Measurements from ENCODE around the gene RAET1G.
"Not testable (repeated sequence)": the region's sequence is repeated elsewhere in the genome, so short reads cannot be mapped to it uniquely, and the experiment has no call there.

RAET1G gene

GRCh38 chr6:149922642-149923326, at the start of gene RAET1G:
Gene RAET1G (minus strand): TSS chr6:149923121. CDS start chr6:149923010, 111 bp downstream.
- peak; percentile 94 for DNase-seq (ENCODE audit: low spot score)

- no peak for DNase-seq (ENCODE audit: low spot score)
These were observed 46.7 kb upstream of the RAET1G start for GRCh38 chr6:149969635-149970034.

- DNase-seq (ENCODE audit: low spot score), result not testable (repeated sequence)
These were observed 46.0 kb upstream of the RAET1G start for GRCh38 chr6:149968909-149969308.

GRCh38 chr6:149967999-149968398, 45.1 kb upstream of the RAET1G start:
- not testable (repeated sequence) for DNase-seq (ENCODE audit: low spot score)

GRCh38 chr6:149967591-149967990, 44.7 kb upstream of the RAET1G start:
- no peak for DNase-seq (ENCODE audit: low spot score)

GRCh38 chr6:149966319-149966718, 43.4 kb upstream of the RAET1G start:
- DNase-seq (ENCODE audit: low spot score), result not testable (repeated sequence)

- DNase-seq (ENCODE audit: low spot score), result peak; percentile 67
These were observed 42.5 kb upstream of the RAET1G start for GRCh38 chr6:149965194-149966020.

GRCh38 chr6:149964308-149965193, 41.6 kb upstream of the RAET1G start:
- peak; percentile 33 for DNase-seq (ENCODE audit: low spot score)

- DNase-seq (ENCODE audit: low spot score), result peak; percentile 88
These were observed 40.8 kb upstream of the RAET1G start, which contains the start of gene ULBP1 for GRCh38 chr6:149963462-149964307. Gene ULBP1 (plus strand): TSS chr6:149963943. CDS start chr6:149964050, 107 bp downstream.

- DNase-seq (ENCODE audit: low spot score), result peak; percentile 50
These were observed 40.2 kb upstream of the RAET1G start for GRCh38 chr6:149963212-149963461.

- DNase-seq (ENCODE audit: low spot score), result no peak
These were observed 39.7 kb upstream of the RAET1G start for GRCh38 chr6:149962461-149963211.

- peak; percentile 49 for DNase-seq (ENCODE audit: low spot score)
These were observed 39.0 kb upstream of the RAET1G start for GRCh38 chr6:149961728-149962425.

GRCh38 chr6:149960488-149960887, 37.6 kb upstream of the RAET1G start:
- no peak for DNase-seq (ENCODE audit: low spot score)

- DNase-seq (ENCODE audit: low spot score), result not testable (repeated sequence)
These were observed 36.9 kb upstream of the RAET1G start for GRCh38 chr6:149959806-149960205.

GRCh38 chr6:149958124-149958523, 35.2 kb upstream of the RAET1G start:
- not testable (repeated sequence) for DNase-seq (ENCODE audit: low spot score)

- DNase-seq (ENCODE audit: low spot score), result not testable (repeated sequence)
These were observed 32.9 kb upstream of the RAET1G start for GRCh38 chr6:149955654-149956317.

GRCh38 chr6:149954984-149955653, 32.2 kb upstream of the RAET1G start:
- not testable (repeated sequence) for DNase-seq (ENCODE audit: low spot score)

GRCh38 chr6:149954328-149954983, 31.5 kb upstream of the RAET1G start:
- DNase-seq (ENCODE audit: low spot score), result not testable (repeated sequence)
